ENCODE data around the gene AMZ1. TPM values are rescaled to one million over a fixed set of nuclear protein-coding genes. Genes with fewer than 3 reads are reported as not detected.

The AMZ1 gene
- total RNA-seq, 2 experiments from 2014 or later = 0.14 TPM

DNA sequence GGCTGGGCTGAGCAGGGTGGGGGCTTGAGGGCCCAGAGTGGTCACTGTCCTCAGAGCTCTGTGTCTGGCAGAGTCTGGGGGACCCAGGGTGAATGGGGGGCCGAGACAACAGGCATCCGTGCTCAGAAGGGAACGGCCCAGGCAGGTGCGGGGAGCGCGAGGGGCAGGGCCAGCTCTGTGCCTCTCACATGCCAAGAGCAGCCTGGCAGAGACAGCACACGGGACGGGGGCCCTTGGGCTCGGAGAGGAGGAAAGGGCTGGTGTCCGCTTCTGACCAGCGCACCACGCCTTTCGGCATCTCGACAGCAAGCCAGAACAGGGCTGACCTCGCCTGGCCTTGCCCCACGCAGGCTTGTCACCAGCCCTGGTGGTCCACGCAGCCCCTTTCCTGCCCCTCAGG lies 13.4 kb downstream of the AMZ1 start:
- H3K9me3 Mint-ChIP-seq (ENCODE audit: low read depth) = no peaks in the 10 kb centered on the region
- H3K4me3 Mint-ChIP-seq = no peak overlapping the region
- H3K4me1 Mint-ChIP-seq = peaks cover 20% of the 10 kb centered on the region
- H3K36me3 Mint-ChIP-seq (ENCODE audit: low read depth) = no peaks in the 10 kb centered on the region
- ChIA-PET CTCF (interaction anchor here (0.6 to 1.7 kb wide), 2 partner anchors 9 to 902 kb away, joined by 3 to 5 read pairs; no protein-coding TSS in a partner anchor), POLR2A (no interaction called here)
- no peaks in the 10 kb centered on the region for H3K27me3 Mint-ChIP-seq
- intact Hi-C loops (cut with DNase I, micrococcal nuclease) = no loop called here
- ATAC-seq (no peak), DNase-seq (no peak)
- H3K27ac Mint-ChIP-seq = no peak overlapping the region

DNA sequence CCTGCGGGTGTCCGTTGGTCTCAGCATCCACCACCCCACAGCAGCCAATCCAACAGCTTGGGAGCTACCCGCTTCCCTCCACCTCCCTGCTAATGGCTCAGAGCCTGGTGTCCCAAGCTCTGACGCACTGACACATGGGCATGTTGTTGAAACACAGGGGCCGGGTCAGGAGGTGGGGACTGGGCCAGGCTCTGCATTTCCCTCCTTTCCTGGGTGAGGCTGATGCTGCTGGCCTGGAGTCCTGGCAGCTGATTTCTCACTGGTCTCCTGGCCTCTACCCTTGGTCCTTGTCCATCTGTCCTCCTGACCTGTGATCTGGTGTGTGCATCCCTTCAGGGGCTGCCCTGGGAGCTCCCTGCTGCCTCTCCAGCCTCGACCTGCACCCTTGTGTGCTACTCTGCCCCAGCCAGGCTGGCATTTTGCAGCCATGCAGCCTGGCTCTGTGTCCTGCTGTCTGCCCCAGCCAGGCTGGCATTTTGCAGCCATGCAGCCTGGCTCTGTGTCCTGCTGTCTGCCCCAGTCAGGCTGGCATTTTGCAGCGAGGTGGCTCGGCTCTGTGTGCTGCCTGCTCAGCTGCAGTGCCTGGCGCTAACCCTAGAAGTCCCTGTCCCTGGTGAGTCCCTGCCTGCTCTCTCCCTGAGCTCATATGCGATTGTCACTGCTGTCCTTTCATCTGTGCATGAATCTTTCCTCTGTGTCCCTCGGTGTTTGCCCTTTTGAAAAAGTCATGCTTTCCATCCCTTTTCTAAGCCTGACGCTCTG lies 14.0 kb downstream of the AMZ1 start:
- Mint-ChIP-seq H3K4me3 (no peak overlapping the region), H3K4me1 (peaks cover 20% of the 10 kb centered on the region), H3K27ac (no peak overlapping the region), H3K36me3 (ENCODE audit: low read depth) (no peaks in the 10 kb centered on the region), H3K9me3 (ENCODE audit: low read depth) (no peaks in the 10 kb centered on the region), H3K27me3 (no peaks in the 10 kb centered on the region)
- no peak for DNase-seq
- intact Hi-C loops (cut with DNase I, micrococcal nuclease) = no loop called here
- CTCF ChIA-PET = interaction anchor here (0.6 to 1.7 kb wide), 2 partner anchors 8 to 903 kb away, joined by 3 to 5 read pairs; no protein-coding TSS in a partner anchor
- ATAC-seq = no peak
- POLR2A ChIA-PET = no interaction called here

DNA sequence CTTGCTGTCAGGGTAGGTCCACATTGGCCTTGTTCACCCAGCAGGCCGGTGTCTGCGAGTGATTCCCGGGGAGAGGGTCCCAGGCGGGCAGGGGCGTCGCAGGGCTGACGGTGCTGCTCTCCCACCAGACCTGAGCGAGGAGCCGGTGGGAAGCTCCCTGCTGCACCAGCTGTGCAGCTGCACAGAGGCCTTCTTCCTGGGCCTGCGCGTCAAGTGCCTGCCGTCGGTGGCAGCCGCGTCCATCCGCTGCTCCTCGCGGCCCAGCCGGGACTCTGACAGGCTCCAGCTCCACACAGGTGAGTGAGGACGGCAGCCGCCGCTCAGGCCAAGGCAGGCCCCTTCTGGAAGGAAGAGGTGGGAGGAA lies 14.6 kb downstream of the AMZ1 start:
- Mint-ChIP-seq H3K27me3 (no peaks in the 10 kb centered on the region), H3K36me3 (ENCODE audit: low read depth) (no peaks in the 10 kb centered on the region), H3K9me3 (ENCODE audit: low read depth) (no peaks in the 10 kb centered on the region), H3K4me1 (peaks cover 20% of the 10 kb centered on the region), H3K4me3 (no peak overlapping the region), H3K27ac (no peak overlapping the region)
- DNase-seq (no peak), ATAC-seq (no peak)
- ChIA-PET CTCF (no interaction called here), POLR2A (no interaction called here)
- intact Hi-C loops (cut with DNase I, micrococcal nuclease) = no loop called here

DNA sequence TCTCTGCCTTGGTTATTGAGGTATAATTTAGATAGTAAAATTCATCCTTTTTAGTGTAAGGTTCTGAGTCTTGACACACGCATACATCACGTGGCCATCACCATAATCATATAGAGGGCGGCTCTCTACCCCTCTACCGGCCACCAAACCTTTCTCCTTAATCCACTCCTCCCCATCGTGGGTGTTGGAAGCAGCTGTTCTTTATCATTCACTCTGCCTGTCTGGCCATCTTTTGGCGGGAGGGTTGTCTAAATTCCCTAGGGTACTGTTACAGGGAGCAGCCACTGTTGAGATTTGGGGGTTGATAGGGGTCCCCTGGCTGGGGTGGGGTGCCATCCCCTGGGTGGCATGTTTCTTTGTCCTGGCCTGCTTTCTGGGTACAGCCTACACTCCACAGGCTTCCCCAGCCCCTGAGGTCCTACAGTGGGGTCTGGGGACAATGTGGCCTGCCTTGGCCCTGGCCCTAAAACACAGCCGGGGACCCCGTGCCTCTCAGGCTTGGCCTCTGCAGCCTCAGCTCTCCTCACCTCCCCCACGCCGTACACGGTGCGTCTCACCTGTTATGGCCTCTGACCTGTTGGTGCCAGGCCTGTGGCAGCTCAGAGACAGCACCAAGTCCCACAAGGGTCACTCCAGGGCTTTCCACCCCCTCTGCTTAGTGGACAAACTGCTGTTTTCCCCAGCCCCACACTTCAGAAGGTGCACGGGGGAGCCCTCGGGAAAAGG lies 17.5 kb downstream of the AMZ1 start:
- Mint-ChIP-seq H3K4me1 (peaks cover 12% of the 10 kb centered on the region), H3K27me3 (no peaks in the 10 kb centered on the region), H3K36me3 (ENCODE audit: low read depth) (no peaks in the 10 kb centered on the region), H3K4me3 (no peak overlapping the region), H3K27ac (no peak overlapping the region), H3K9me3 (ENCODE audit: low read depth) (no peaks in the 10 kb centered on the region)
- intact Hi-C loops (cut with DNase I, micrococcal nuclease) = no loop called here
- DNase-seq (no peak), ATAC-seq (no peak)
- POLR2A ChIA-PET = interaction anchor here (0.6 kb wide), 1 partner anchor 24 kb away, joined by 13 read pairs; no protein-coding TSS in a partner anchor
- CTCF ChIA-PET = interaction anchor here (0.7 to 2.1 kb wide), 5 partner anchors 14 to 249 kb away, joined by 3 to 7 read pairs (median 4); no protein-coding TSS in a partner anchor

DNA sequence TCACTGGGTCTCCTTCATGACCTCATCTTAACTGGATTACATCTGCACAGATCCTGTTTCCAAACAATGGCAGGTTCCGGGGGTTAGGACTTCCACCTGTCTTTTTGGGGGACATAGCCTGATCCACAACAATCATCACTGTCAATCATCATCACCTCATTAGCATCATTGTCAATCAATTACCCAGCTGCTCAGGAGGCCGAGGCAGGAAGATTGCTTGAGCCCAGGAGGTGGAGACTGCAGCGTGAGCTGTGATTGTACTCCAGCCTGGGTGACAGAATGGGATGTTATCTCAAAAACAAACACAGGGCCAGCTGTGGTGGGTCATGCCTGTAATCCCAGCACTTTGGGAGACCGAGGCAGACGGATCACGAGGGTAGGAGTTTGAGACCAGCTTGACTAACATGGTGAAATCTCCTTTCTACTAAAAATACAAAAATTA lies 18.7 kb downstream of the AMZ1 start:
- no peak overlapping the region for H3K4me3 Mint-ChIP-seq
- CTCF ChIA-PET = interaction anchor here (0.7 to 2.1 kb wide), 5 partner anchors 13 to 459 kb away, joined by 3 to 7 read pairs (median 4); no protein-coding TSS in a partner anchor
- DNase-seq (no peak), ATAC-seq (no peak)
- H3K27ac Mint-ChIP-seq = no peak overlapping the region
- H3K27me3 Mint-ChIP-seq = no peaks in the 10 kb centered on the region
- no peaks in the 10 kb centered on the region for H3K36me3 Mint-ChIP-seq (ENCODE audit: low read depth)
- intact Hi-C loops (cut with DNase I, micrococcal nuclease) = no loop called here
- POLR2A ChIA-PET = interaction anchor here (0.5 kb wide), 1 partner anchor 11 kb away, joined by 3 read pairs; no protein-coding TSS in a partner anchor
- no peaks in the 10 kb centered on the region for H3K9me3 Mint-ChIP-seq (ENCODE audit: low read depth)
- H3K4me1 Mint-ChIP-seq = peaks cover 20% of the 10 kb centered on the region

DNA sequence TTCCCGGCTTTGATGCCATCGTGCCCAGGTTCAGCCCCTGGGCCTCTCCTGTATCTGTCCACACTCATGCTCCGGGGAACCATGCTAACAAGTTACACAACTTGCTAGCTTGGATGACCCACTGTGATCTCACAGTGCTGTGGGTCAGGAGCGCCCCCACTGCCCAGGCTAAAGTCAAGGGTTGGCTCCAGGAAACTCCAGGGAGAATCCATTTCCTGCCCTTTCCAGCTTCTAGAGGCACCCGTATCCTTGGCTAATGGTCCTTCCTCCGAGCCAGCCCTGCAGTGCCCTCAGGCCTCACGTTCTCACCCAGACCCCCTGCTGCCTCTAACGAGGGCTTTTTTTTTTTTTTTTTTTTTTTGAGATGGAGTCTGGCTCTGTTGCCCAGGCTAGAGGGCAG lies 19.5 kb downstream of the AMZ1 start:
- ATAC-seq = no peak
- POLR2A ChIA-PET = no interaction called here
- intact Hi-C loops (cut with DNase I, micrococcal nuclease) = no loop called here

DNA sequence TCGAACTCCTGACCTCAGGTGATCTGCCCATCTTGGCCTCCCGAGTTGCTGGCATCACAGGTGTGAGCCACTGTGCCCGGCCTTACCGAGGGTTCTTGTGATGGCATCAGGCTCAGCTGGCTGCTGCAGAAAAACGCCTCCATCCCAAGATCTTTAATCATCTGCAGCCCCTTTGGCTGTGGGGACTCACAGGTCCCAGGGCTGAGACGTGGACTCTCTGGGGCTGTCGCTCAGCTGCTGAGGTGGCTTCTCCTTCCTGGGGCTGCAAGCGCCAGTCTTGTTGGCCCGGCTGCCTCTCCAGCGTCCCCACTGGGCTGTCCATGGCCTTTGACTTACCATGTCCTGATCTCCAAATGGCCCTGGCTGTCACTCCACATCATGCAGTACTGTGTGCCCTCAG lies 20.0 kb downstream of the AMZ1 start:
- Mint-ChIP-seq H3K36me3 (ENCODE audit: low read depth) (no peaks in the 10 kb centered on the region), H3K9me3 (ENCODE audit: low read depth) (no peaks in the 10 kb centered on the region), H3K4me3 (no peak overlapping the region), H3K27ac (no peak overlapping the region), H3K4me1 (peaks cover 20% of the 10 kb centered on the region), H3K27me3 (no peaks in the 10 kb centered on the region)
- CTCF ChIA-PET = interaction anchor here (0.6 to 4.4 kb wide), 4 partner anchors 9 to 454 kb away, joined by 3 to 42 read pairs (median 18); no protein-coding TSS in a partner anchor
- no peak for ATAC-seq
- POLR2A ChIA-PET = interaction anchor here (0.5 kb wide), 1 partner anchor 276 kb away, joined by 3 read pairs; no protein-coding TSS in a partner anchor
- intact Hi-C loops (cut with DNase I, micrococcal nuclease) = no loop called here
- DNase-seq = no peak

More for the DNA sequence above, 19.5 kb downstream of the AMZ1 start:
- no peaks in the 10 kb centered on the region for H3K36me3 Mint-ChIP-seq (ENCODE audit: low read depth)
- no peaks in the 10 kb centered on the region for H3K9me3 Mint-ChIP-seq (ENCODE audit: low read depth)
- no peaks in the 10 kb centered on the region for H3K27me3 Mint-ChIP-seq
- no peak overlapping the region for H3K4me3 Mint-ChIP-seq
- no peak for DNase-seq
- CTCF ChIA-PET = interaction anchor here (0.6 to 1.7 kb wide), 3 partner anchors 12 to 454 kb away, joined by 3 to 7 read pairs (median 3); no protein-coding TSS in a partner anchor
- H3K4me1 Mint-ChIP-seq = peaks cover 20% of the 10 kb centered on the region
- H3K27ac Mint-ChIP-seq = no peak overlapping the region

DNA sequence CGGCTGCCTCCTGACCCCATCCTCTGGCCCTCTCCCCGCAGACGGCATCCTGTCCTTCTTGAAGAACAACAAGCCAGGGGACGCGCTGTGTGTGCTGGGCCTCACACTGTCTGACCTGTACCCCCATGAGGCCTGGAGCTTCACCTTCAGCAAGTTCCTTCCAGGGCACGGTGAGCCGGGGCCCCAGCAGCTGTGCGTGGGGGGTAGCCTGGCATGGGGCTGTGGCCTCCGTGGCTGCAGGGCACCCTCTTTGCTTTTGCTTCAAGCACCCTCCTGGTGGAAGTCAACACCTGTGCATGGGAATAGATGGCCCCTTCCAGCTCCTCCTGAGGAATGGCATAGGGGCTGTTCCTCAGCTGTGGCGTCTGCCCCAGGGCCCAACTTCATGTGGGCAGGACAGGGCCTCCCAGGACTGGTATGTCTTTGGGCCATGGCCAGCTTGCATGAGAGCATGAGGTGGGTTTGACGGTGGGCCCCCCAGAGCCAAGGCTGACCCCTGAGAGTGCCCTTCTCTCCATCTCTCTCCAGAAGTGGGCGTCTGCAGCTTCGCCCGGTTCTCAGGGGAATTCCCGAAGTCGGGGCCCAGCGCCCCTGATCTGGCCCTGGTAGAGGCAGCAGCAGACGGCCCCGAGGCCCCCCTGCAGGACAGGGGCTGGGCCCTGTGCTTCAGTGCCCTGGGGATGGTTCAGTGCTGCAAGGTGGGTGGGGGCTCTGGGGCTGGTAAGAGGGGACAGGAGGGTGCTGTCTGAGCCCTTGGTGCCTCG lies 20.7 kb downstream of the AMZ1 start:
- Mint-ChIP-seq H3K4me1 (peaks cover 21% of the 10 kb centered on the region), H3K36me3 (ENCODE audit: low read depth) (no peaks in the 10 kb centered on the region), H3K27ac (no peak overlapping the region), H3K27me3 (no peaks in the 10 kb centered on the region), H3K9me3 (ENCODE audit: low read depth) (no peaks in the 10 kb centered on the region), H3K4me3 (no peak overlapping the region)
- DNase-seq (no peak), ATAC-seq (no peak)
- ChIA-PET POLR2A (interaction anchor here (0.5 to 0.6 kb wide), 2 partner anchors 277 to 289 kb away, joined by 3 to 5 read pairs; no protein-coding TSS in a partner anchor), CTCF (interaction anchor here (0.6 to 4.4 kb wide), 17 partner anchors 10 to 303 kb away, joined by 3 to 42 read pairs (median 4); no protein-coding TSS in a partner anchor)
- intact Hi-C loops (cut with DNase I, micrococcal nuclease) = loop anchor here (1.0 kb wide), 2 partner anchors 37 to 257 kb away; no protein-coding TSS in a partner anchor

DNA sequence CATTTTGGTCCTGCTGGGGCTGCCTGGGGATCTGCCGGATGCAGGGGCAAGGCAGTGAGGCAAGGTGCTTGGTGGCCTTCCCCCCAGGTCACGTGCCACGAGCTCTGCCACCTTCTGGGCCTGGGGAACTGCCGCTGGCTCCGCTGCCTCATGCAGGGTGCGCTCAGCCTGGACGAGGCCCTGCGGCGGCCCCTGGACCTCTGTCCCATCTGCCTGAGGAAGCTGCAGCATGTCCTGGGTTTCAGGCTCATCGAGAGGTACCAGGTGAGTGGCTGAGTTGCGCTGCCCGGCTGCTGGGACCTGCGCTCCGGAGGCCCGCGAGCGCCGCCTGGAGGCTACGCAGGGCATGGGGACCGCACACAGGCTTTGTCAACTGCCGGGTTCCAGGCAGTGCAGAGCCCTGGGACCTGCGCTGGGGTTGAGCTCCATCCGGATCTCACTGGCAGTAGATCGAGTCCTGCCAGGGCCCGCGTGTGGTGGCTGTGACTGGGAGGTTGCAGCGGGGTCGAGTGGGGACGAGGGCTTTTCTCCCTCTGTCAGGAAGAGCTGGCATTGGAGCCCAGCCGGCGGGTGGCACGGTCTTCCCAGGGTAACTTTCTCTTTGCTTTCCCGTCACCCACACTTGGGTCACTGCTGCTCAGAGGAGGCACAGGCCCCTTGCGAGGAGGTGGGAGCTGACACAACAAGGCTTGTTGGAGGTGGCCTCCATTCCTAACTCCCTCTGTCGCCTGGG lies 21.7 kb downstream of the AMZ1 start:
- peak; percentile 90 for DNase-seq
- CTCF ChIA-PET = interaction anchor here (0.5 to 4.4 kb wide), 51 partner anchors 8 to 1571 kb away, joined by 3 to 42 read pairs (median 4); no protein-coding TSS in a partner anchor
- Mint-ChIP-seq H3K4me3 (peak overlapping the region; percentile 55), H3K27ac (peak overlapping the region; percentile 47), H3K36me3 (ENCODE audit: low read depth) (peaks cover under 1% of the 10 kb centered on the region), H3K4me1 (peaks cover 27% of the 10 kb centered on the region), H3K27me3 (no peaks in the 10 kb centered on the region), H3K9me3 (ENCODE audit: low read depth) (no peaks in the 10 kb centered on the region)
- POLR2A ChIA-PET = interaction anchor here (0.6 to 1.3 kb wide), 2 partner anchors 49 to 290 kb away, joined by 3 to 5 read pairs; no protein-coding TSS in a partner anchor
- ATAC-seq = peak; percentile 93
- intact Hi-C loops (cut with DNase I, micrococcal nuclease) = loop anchor here (1.0 kb wide), 2 partner anchors 38 to 258 kb away; no protein-coding TSS in a partner anchor

DNA sequence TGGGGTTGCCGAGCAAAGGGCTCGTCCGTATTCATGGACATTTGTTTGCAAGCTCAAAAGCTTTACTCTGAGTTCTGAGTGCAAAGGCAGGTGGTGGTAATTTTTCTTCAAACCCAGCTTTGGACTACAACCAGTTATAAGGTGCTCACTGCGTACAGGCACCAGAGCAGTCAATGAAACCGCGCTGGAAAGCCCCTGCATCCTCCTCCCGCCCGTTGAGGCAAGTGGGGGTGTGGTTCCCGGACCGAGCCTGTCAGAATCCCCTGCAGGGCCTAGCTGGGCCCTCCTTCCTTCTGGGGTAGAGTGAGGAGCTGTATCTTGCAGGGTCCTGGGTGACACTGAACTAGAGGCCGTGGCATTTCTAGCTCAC lies 22.3 kb downstream of the AMZ1 start:
- intact Hi-C loops (cut with DNase I, micrococcal nuclease) = no loop called here
- ATAC-seq = peak; percentile 27
- H3K36me3 Mint-ChIP-seq (ENCODE audit: low read depth) = peaks cover 1% of the 10 kb centered on the region
- ChIA-PET POLR2A (interaction anchor here (1.3 kb wide), 1 partner anchor 48 kb away, joined by 3 read pairs; no protein-coding TSS in a partner anchor), CTCF (interaction anchor here (0.5 to 4.4 kb wide), 50 partner anchors 9 to 1572 kb away, joined by 3 to 42 read pairs (median 4); no protein-coding TSS in a partner anchor)
- peaks cover 32% of the 10 kb centered on the region for H3K4me1 Mint-ChIP-seq
- H3K27ac Mint-ChIP-seq = peak overlapping the region; percentile 47
- H3K4me3 Mint-ChIP-seq = peak overlapping the region; percentile 55
- H3K27me3 Mint-ChIP-seq = no peaks in the 10 kb centered on the region
- peak; percentile 64 for DNase-seq
- no peaks in the 10 kb centered on the region for H3K9me3 Mint-ChIP-seq (ENCODE audit: low read depth)

Measured in activated CD4-positive, alpha-beta T cell treated with anti-CD3 and anti-CD28 coated beads for 36 hours (primary cell).